Smooth muscle cell of the brain vasculature (primary cell): ENCODE measurements around the gene STRN4.

Experiments
- DNase-seq: peaks from one replicate; pipeline ENCODE4 v3.0.0-alpha.2; 2012; ENCODE audit warnings: low read depth, low spot score

Gene STRN4

GRCh38 chr19:46726551-46726950 lies 19.7 kb downstream of the STRN4 start:
- DNase-seq: no peak

DNA sequence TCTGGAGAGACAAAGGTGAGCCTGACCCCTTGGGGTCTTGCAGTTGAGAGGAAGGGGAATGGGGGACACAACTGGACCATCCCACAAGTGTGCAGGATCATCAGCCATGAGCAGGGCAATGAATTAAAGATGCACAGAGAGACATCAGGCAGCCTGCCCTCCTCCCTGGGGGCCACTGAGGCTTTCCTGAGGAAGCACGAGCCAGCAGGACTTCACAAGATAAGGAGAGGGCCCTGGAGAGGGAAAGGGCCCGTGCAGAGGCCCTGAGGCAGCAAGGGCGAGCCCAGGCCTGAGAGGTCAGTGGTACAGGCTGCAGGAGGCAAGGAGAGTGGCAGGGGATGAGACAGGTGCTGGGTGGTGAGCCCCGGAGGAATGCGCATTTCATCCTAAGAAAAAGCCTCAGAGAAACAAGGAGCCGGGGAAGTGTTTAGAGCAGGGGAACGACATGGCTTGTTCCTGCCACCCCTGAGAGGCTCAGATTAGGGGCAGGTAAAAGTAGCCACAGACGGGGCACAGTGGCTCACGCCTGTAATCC lies 20.3 kb downstream of the STRN4 start:
- DNase-seq: no peak

- DNase-seq: no peak
Observed at GRCh38 chr19:46725036-46725820, 21.0 kb downstream of the STRN4 start.

- no peak for DNase-seq
Observed at GRCh38 chr19:46724468-46724867, 21.8 kb downstream of the STRN4 start.

- no peak for DNase-seq
Observed at GRCh38 chr19:46723471-46723870, 22.8 kb downstream of the STRN4 start.

DNA sequence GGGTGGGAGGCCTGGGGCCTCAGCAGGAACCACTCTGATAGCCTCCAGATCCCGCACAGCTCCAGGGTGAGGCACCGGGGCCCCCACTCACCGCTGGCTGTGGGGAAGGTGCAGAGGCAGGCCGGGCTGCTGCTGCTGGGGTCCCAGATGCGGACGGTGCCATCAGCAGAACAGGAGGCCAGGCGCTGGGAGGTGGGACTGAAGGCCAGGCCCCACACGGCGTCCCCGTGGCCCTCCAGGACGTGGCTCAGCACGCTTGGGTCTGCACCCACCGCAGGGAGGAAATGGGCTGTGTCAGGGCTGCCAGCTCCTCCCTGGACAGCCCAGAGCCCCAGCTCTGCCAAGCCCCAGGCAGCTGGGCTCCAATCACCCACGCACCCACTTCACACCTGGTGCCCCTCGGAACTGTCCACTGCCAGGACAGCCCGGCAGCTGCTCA lies 23.2 kb downstream of the STRN4 start:
- no peak for DNase-seq

GRCh38 chr19:46722421-46723022 lies 23.7 kb downstream of the STRN4 start:
- DNase-seq: no peak

DNA sequence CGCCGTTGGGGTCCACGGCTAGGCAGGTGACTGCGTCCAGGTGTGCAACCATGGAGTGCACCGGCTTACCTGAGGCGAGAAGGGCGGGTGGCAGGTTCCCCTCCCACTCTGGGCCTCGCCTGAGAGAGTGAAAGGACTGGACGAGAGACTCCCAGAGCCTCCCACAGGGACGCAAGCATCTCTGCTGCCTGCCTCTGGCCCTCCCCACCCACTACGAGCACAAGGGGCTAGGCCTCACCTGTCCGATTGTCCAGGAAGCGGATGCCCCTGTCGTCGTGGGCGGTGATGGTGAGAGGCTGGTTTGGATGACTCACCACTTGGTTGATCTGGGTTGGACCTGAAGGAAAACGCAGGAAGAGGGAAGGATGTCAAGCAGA lies 24.3 kb downstream of the STRN4 start:
- no peak for DNase-seq

- no peak for DNase-seq
Observed at GRCh38 chr19:46721269-46722003, 24.8 kb downstream of the STRN4 start.

DNA sequence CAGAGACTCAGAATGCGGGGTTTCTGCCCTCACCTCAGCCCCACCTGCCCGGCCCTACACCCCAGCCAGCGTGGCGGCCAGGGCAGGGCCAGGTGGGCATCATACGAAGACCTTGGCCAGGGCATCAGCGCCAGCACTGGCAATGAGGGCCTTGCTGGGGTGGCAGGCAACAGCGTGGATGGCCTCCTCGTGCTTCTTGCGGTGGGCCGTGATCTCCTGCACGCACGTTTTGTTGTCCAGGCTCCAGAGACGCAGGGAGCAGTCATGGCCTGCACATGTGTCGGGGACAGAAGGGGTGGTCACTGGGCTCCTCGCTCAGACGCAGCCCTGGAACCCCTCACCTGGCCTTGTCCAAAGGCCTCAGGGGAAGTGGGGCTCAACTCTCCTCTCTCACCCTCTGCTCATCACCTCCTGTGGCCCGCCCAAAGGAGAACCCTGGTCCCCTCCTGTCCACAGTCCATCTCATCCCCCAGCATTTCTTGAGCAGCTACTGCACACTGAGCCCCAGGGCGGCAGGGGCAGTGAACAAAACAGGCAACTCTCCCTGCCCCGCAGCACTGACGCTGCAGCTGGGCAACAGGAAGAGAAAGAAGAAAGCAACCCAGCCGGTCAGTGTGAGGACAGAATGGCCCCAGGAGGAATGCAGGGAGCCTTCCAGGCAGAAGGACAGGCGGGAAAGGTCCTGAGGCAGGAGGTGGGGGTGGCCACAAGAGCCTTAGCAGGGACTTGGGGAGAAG lies 25.6 kb downstream of the STRN4 start:
- no peak for DNase-seq

- no peak for DNase-seq
Observed at GRCh38 chr19:46719629-46720502, 26.4 kb downstream of the STRN4 start.

DNA sequence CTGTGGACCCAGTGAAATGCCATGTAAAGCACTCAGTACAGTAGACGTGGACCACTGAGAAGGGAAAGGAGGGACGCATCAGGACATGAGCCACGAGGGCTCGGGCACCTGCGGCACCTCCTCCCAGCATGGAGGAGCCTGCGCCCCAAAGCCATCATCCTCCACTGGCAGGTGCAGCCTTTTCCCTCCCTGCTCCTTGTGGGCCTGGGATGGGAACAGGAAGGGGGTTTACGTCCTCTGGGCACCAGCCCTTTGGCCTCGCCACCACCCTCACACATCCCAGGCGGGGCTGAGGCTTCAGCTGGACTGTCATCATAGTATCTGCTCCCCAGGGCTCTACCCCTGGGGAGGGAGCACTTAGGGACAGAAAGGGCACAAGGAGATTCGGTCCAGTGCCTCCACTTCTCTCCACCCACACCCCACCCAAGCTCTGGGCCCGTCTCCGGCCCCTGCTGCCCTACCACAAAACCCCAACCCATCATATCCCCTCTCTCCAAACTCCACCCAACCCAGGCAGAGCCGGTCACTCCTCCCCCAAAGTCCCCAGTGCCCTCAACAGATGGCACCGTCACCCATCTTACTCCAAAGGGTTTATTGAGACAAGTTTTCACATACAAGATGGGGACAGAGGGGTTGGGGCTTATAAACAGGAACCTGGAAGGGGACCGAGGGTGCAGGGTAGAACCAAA lies 27.2 kb downstream of the STRN4 start:
- no peak for DNase-seq

GRCh38 chr19:46718157-46718933 lies 27.9 kb downstream of the STRN4 start:
- no peak for DNase-seq

DNA sequence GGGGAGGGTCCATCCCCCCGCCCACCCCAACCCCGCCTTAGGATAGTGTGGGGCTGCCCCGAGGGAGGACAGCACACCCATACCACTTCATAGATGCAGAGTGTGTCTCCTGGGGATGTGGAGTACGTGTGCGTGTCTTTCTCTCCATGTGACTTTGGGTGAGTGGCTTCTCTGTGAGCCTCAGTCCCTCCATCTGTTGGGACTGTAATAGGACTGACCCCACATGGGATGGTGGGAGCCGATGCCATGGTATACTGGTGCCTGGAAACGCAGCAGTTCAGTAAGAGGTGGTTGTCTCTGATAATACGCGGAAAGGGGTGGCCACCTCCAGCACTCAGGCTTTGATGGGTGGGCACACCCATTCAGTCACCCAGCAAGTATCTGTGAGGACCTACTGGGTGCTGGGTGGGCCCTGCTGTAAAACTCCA lies 28.5 kb downstream of the STRN4 start:
- no peak for DNase-seq

DNA sequence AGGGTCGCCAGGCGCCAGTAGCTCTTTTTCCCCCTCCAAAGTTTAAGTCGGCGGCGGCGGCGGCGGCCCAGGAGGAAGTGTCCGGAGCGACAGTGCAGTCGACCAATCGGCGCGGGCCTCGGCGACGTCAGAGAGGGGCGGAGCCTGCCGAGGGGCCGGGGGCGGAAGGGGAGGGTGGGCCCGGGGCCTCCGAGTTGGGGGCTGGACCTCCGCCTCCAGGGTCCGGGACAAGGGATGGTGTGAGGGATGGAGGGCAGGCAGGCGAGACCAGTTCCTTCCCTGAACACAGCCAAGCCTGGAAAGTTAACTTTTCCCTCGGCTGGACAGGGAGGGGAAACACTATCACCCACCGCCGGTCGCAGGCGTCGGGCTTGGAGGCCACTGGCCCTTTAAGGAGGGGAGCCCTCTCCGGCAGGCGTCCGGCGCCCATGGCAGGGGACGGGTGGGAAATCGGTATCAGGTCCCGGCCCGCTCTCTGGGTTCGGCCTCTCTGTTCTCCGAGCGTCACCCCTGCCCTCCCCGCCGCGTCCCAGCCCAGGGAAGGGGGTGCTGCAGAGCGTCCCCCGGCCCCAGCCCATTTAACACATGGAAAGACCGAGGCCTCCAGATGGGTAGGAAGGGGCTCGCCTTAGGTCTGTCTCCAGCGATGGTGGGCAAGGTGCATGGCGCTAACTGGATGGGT lies 29.1 kb downstream of the STRN4 start, which contains the start of gene PRKD2:
TSS of gene PRKD2 (minus strand) at position 81 of the 682 bp plus-strand sequence. CDS start 744 bp downstream, outside the sequence.
- DNase-seq: no peak

DNA sequence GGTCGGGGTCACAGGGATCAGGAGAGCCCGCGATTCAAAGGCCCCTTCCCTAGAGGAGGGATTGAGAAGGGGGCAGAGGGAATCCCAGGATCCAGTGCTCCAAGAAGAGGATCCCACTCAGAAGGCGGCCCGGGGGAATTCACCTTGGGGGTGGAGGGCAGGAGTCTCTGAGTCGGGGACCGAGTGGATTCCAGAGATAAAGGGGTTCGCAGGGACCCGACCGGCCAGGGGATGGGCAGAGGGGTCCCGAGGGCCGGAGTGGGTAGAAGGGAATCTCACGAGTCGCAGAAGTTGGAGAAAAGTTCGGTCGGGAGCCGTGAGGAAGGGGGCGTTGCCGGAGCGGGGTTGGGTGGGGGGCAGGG lies 29.6 kb downstream of the STRN4 start:
- no peak for DNase-seq

DNA sequence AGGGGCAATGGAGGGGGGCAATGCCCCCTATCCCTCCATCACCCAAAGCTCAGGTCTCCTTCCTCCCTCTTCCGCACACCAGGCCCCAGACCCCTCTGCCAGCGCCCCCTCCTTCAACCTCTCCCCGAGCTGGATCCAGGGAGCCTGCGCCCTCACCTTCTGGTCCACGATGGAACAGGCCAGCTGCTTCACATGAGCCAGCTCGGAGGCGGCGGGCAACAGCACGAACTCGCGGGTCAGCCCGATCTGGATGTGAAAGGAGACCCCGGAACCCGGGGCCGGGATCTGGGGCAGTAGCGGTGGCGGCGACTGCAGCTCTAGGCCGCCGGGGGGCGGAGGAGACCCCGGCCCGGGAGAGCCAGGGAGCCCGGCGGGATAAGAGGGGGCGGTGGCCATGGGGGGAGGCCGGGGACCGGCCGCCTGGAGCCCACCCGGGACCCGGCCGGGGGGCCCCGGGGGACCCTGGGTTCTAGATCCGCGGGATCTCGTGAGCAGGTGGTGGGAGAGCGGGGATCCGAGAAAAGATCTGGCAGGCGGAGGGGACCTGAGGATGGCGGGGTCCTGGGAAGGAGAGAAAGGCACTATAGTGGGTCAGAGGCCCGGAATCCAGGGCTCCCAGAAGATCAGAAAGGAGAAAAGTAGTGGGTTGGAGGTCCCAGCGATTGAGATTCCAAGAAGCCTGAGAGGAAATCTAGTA lies 30.1 kb downstream of the STRN4 start:
- DNase-seq: no peak

DNA sequence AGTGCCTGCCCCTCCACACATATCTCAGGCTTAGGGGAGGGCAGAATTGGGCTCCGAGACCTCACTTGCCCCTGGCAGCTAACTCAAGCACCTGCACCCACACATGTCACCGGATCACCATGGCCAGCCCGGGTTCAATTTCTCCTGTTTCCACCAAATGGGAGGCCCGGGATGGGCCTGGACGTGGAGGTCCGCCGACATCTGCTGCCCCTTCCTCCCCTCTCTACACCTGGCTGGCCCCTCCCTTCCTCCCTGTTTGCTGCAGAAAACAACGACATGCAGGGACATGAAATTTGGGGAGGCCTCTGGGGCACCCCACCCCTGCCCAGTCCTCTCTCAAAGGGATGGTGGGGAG lies 30.7 kb downstream of the STRN4 start:
- DNase-seq: no peak
